ENCODE measurements around the gene CIZ1.

The CIZ1 gene

GRCh38 chr9:128153060-128153946 lies 38.1 kb downstream of the CIZ1 start:
- no peak overlapping the region for H3K4me3 ChIP-seq (ENCODE audit: low read length, poor library complexity, severe bottlenecking)
- no peaks in the 10 kb centered on the region for H3K9me3 ChIP-seq (ENCODE audit: insufficient read depth, low read depth, low read length)
- peaks cover 5% of the 10 kb centered on the region for H3K4me1 ChIP-seq (ENCODE audit: insufficient read depth, low read length, poor library complexity, severe bottlenecking)
- no peaks in the 10 kb centered on the region for H4K20me1 ChIP-seq (ENCODE audit: insufficient read depth, low read length, poor library complexity, severe bottlenecking)
- no peaks in the 10 kb centered on the region for H3K79me2 ChIP-seq (ENCODE audit: insufficient read depth, low read length)
- TF ChIP-seq EZH2phosphoT487 (IDR thresholded peaks at IDR 0.05; ENCODE audit: borderline replicate concordance) = no peak
- no peaks in the 10 kb centered on the region for H3F3A ChIP-seq (ENCODE audit: low read depth)
- no peaks in the 10 kb centered on the region for H3K9me2 ChIP-seq (replicated peaks; ENCODE audit: low read depth, low read length)
- no peak overlapping the region for H3K9ac ChIP-seq (ENCODE audit: low read depth, low read length, poor library complexity, severe bottlenecking)
- H3K4me2 ChIP-seq (ENCODE audit: low read depth, low read length, poor library complexity, severe bottlenecking) = no peak overlapping the region
- no peaks in the 10 kb centered on the region for H3K27me3 ChIP-seq (ENCODE audit: insufficient read depth, low read length, poor library complexity, severe bottlenecking)
- H3K36me3 ChIP-seq (ENCODE audit: insufficient read depth, low read length) = no peaks in the 10 kb centered on the region
- no peak overlapping the region for H2AFZ ChIP-seq (ENCODE audit: low read length)

GRCh38 chr9:128152133-128153059 lies 39.0 kb downstream of the CIZ1 start:
- H3K4me2 ChIP-seq (ENCODE audit: low read depth, low read length, poor library complexity, severe bottlenecking) = no peak overlapping the region
- H3F3A ChIP-seq (ENCODE audit: low read depth) = no peaks in the 10 kb centered on the region
- no peaks in the 10 kb centered on the region for H3K9me2 ChIP-seq (replicated peaks; ENCODE audit: low read depth, low read length)
- H3K27me3 ChIP-seq (ENCODE audit: insufficient read depth, low read length, poor library complexity, severe bottlenecking) = no peaks in the 10 kb centered on the region
- H3K4me3 ChIP-seq (ENCODE audit: low read length, poor library complexity, severe bottlenecking) = no peak overlapping the region
- no peaks in the 10 kb centered on the region for H3K79me2 ChIP-seq (ENCODE audit: insufficient read depth, low read length)
- H4K20me1 ChIP-seq (ENCODE audit: insufficient read depth, low read length, poor library complexity, severe bottlenecking) = no peaks in the 10 kb centered on the region
- TF ChIP-seq EZH2phosphoT487 (IDR thresholded peaks at IDR 0.05; ENCODE audit: borderline replicate concordance) (no peak), CTCF (conservative IDR thresholded peaks at IDR 0.05; ENCODE audit: low read length) (no peak)
- H3K36me3 ChIP-seq (ENCODE audit: insufficient read depth, low read length) = no peaks in the 10 kb centered on the region
- H2AFZ ChIP-seq (ENCODE audit: low read length) = no peak overlapping the region
- H3K9me3 ChIP-seq (ENCODE audit: insufficient read depth, low read depth, low read length) = no peaks in the 10 kb centered on the region
- peaks cover 5% of the 10 kb centered on the region for H3K4me1 ChIP-seq (ENCODE audit: insufficient read depth, low read length, poor library complexity, severe bottlenecking)
- no peak overlapping the region for H3K9ac ChIP-seq (ENCODE audit: low read depth, low read length, poor library complexity, severe bottlenecking)

GRCh38 chr9:128151309-128152132 lies 39.9 kb downstream of the CIZ1 start:
- Histone ChIP-seq H4K20me1 (ENCODE audit: insufficient read depth, low read length, poor library complexity, severe bottlenecking) (no peaks in the 10 kb centered on the region), H3K9ac (ENCODE audit: low read depth, low read length, poor library complexity, severe bottlenecking) (no peak overlapping the region), H3K4me1 (ENCODE audit: insufficient read depth, low read length, poor library complexity, severe bottlenecking) (peaks cover 5% of the 10 kb centered on the region), H3K36me3 (ENCODE audit: insufficient read depth, low read length) (no peaks in the 10 kb centered on the region), H2AFZ (ENCODE audit: low read length) (no peak overlapping the region), H3K9me3 (ENCODE audit: insufficient read depth, low read depth, low read length) (no peaks in the 10 kb centered on the region), H3K79me2 (ENCODE audit: insufficient read depth, low read length) (no peaks in the 10 kb centered on the region), H3F3A (ENCODE audit: low read depth) (no peaks in the 10 kb centered on the region), H3K4me2 (ENCODE audit: low read depth, low read length, poor library complexity, severe bottlenecking) (no peak overlapping the region), H3K27me3 (ENCODE audit: insufficient read depth, low read length, poor library complexity, severe bottlenecking) (no peaks in the 10 kb centered on the region), H3K9me2 (replicated peaks; ENCODE audit: low read depth, low read length) (no peaks in the 10 kb centered on the region), H3K4me3 (ENCODE audit: low read length, poor library complexity, severe bottlenecking) (no peak overlapping the region)
- TF ChIP-seq CTCF (conservative IDR thresholded peaks at IDR 0.05; ENCODE audit: low read length) (no peak), EZH2phosphoT487 (IDR thresholded peaks at IDR 0.05; ENCODE audit: borderline replicate concordance) (no peak)
